ENCODE data around the gene S100A10. TPM values are rescaled to one million over a fixed set of nuclear protein-coding genes. Genes with fewer than 3 reads are reported as not detected.

S100A10 gene
- total RNA-seq, 3 donors from 2014 or later (not counting 1 experiment from before 2014, with no cell fraction given) = 142 to 200 (median 183) TPM

DNA sequence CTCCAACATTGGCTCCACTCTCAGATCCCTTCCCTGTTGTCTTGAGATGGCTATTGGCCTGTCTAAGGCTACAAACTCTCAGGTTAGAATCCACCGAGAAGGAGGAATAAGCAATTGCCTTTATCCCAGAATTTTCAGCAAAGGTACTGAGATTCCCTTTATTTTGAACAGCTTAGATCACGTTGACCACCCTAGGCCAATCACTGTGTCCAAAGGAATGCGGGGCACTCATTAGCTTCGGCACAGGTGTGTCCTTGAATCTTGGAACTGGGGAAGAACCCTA, 36.2 kb upstream of the S100A10 start:
- H3K36me3 Mint-ChIP-seq = peaks cover 7% of the 10 kb centered on the region
- H3K9me3 Mint-ChIP-seq = no peaks in the 10 kb centered on the region
- intact Hi-C loops (cut with micrococcal nuclease) = no loop called here
- no peak overlapping the region for H3K4me3 Mint-ChIP-seq
- Histone ChIP-seq H3K4me1 (ENCODE audit: control insufficient read depth, insufficient read depth, low read length) (peaks cover 14% of the 10 kb centered on the region), H3K27me3 (ENCODE audit: control insufficient read depth, insufficient read depth, low read length) (no peaks in the 10 kb centered on the region), H3K27ac (ENCODE audit: low read length) (no peak overlapping the region), H3K4me3 (ENCODE audit: low read length) (no peak overlapping the region), H3K36me3 (ENCODE audit: control insufficient read depth, insufficient read depth, low read length) (peaks cover 31% of the 10 kb centered on the region), H3K9me3 (ENCODE audit: control insufficient read depth, insufficient read depth, low read length) (no peaks in the 10 kb centered on the region)
- no peak overlapping the region for H3K27ac Mint-ChIP-seq
- ATAC-seq (no peak), DNase-seq (no peak)
- peaks cover 12 to 14% of the 10 kb centered on the region in 2 donors for H3K4me1 Mint-ChIP-seq
- TF ChIP-seq, protein P1, sequence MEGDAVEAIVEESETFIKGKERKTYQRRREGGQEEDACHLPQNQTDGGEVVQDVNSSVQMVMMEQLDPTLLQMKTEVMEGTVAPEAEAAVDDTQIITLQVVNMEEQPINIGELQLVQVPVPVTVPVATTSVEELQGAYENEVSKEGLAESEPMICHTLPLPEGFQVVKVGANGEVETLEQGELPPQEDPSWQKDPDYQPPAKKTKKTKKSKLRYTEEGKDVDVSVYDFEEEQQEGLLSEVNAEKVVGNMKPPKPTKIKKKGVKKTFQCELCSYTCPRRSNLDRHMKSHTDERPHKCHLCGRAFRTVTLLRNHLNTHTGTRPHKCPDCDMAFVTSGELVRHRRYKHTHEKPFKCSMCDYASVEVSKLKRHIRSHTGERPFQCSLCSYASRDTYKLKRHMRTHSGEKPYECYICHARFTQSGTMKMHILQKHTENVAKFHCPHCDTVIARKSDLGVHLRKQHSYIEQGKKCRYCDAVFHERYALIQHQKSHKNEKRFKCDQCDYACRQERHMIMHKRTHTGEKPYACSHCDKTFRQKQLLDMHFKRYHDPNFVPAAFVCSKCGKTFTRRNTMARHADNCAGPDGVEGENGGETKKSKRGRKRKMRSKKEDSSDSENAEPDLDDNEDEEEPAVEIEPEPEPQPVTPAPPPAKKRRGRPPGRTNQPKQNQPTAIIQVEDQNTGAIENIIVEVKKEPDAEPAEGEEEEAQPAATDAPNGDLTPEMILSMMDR (IDR thresholded peaks at IDR 0.05) = no peak
- peaks cover 0 to 2% of the 10 kb centered on the region in 2 donors for H3K27me3 Mint-ChIP-seq (ENCODE audit: low read depth in 2 of 2)
- 90% methylated on average over 4 of the region's 4 CpGs for WGBS (ENCODE audit: insufficient coverage)

- DNase-seq (no peak), ATAC-seq (no peak)
- no peak overlapping the region for H3K4me3 ChIP-seq (ENCODE audit: low read length)
- WGBS (ENCODE audit: insufficient coverage) = 89% methylated on average over 6 of the region's 8 CpGs
- Mint-ChIP-seq H3K27me3 (ENCODE audit: low read depth in 2 of 2) (peaks cover 0 to 2% of the 10 kb centered on the region in 2 donors), H3K36me3 (peaks cover 7% of the 10 kb centered on the region), H3K9me3 (no peaks in the 10 kb centered on the region), H3K4me3 (no peak overlapping the region), H3K27ac (no peak overlapping the region), H3K4me1 (peaks cover 7 to 10% of the 10 kb centered on the region in 2 donors)
- peaks cover 8% of the 10 kb centered on the region for H3K4me1 ChIP-seq (ENCODE audit: control insufficient read depth, insufficient read depth, low read length)
- H3K9me3 ChIP-seq (ENCODE audit: control insufficient read depth, insufficient read depth, low read length) = no peaks in the 10 kb centered on the region
- TF ChIP-seq, protein P1 (IDR thresholded peaks at IDR 0.05) = no peak
- H3K36me3 ChIP-seq (ENCODE audit: control insufficient read depth, insufficient read depth, low read length) = peaks cover 31% of the 10 kb centered on the region
- H3K27me3 ChIP-seq (ENCODE audit: control insufficient read depth, insufficient read depth, low read length) = no peaks in the 10 kb centered on the region
- intact Hi-C loops (cut with micrococcal nuclease) = no loop called here
- no peak overlapping the region for H3K27ac ChIP-seq (ENCODE audit: low read length)
Observed at GRCh38 chr1:152029144-152029928, 35.7 kb upstream of the S100A10 start.

DNA sequence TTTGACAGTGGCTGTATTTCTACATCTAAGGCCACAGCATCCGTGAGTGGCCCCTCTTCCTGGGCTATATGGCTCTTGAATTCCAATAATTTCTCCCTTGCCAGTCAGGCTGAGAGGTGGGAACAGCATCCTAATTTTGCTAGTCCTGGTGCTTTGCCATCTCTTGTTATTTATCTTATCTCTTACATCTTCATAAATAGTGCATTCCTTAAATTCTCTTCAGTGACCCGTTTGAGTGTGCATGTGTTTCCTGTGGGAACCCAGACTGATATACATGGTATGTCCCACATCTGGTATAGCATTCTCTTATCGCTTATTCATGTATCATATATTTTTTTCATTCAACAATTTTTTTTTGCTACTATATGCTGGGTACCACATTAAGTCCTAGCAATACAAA, 33.2 kb upstream of the S100A10 start:
- H3K27me3 ChIP-seq (ENCODE audit: control insufficient read depth, insufficient read depth, low read length) = no peaks in the 10 kb centered on the region
- peaks cover 3% of the 10 kb centered on the region for H3K36me3 Mint-ChIP-seq
- no peak for DNase-seq
- peaks cover 12% of the 10 kb centered on the region for H3K36me3 ChIP-seq (ENCODE audit: control insufficient read depth, insufficient read depth, low read length)
- intact Hi-C loops (cut with micrococcal nuclease) = no loop called here
- H3K9me3 Mint-ChIP-seq = no peaks in the 10 kb centered on the region
- H3K4me1 Mint-ChIP-seq = peaks cover 4% of the 10 kb centered on the region in 2 donors
- no peak overlapping the region for H3K27ac ChIP-seq (ENCODE audit: low read length)
- no peak overlapping the region for H3K27ac Mint-ChIP-seq
- peaks cover 0 to 2% of the 10 kb centered on the region in 2 donors for H3K27me3 Mint-ChIP-seq (ENCODE audit: low read depth in 2 of 2)
- no peak for ATAC-seq
- no peaks in the 10 kb centered on the region for H3K4me1 ChIP-seq (ENCODE audit: control insufficient read depth, insufficient read depth, low read length)
- TF ChIP-seq, protein P1 (IDR thresholded peaks at IDR 0.05) = no peak
- 64% methylated on average over 3 of the region's 3 CpGs for WGBS (ENCODE audit: insufficient coverage)
- H3K4me3 ChIP-seq (ENCODE audit: low read length) = no peak overlapping the region
- H3K4me3 Mint-ChIP-seq = no peak overlapping the region
- no peaks in the 10 kb centered on the region for H3K9me3 ChIP-seq (ENCODE audit: control insufficient read depth, insufficient read depth, low read length)

DNA sequence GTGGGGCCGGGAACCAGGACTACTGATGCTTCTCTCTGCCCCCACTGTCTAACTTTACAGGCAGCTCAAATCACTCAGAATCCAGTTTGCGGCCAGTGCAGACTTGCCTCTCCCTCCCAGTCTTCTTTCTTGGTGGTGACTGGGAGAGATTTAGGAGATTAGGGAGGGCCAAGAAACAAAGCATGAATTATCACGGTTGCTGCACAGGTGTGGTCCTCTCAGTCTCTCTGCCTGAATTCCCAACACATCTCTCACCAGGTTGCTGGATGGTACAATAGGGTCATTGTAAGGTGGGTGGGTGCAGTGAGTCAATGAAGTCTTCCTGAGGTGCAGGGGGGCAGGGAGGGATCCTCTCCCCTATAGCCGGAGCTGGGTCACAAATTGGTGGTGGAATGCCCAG, 30.6 kb upstream of the S100A10 start:
- 95% methylated on average over 3 of the region's 4 CpGs for WGBS (ENCODE audit: insufficient coverage)
- H3K27me3 ChIP-seq (ENCODE audit: control insufficient read depth, insufficient read depth, low read length) = no peaks in the 10 kb centered on the region
- TF ChIP-seq, protein P1 (IDR thresholded peaks at IDR 0.05) = no peak
- no peak overlapping the region for H3K27ac ChIP-seq (ENCODE audit: low read length)
- Mint-ChIP-seq H3K4me1 (peaks cover 1 to 2% of the 10 kb centered on the region in 2 donors), H3K4me3 (no peak overlapping the region), H3K27ac (no peak overlapping the region), H3K27me3 (ENCODE audit: low read depth in 2 of 2) (peaks cover 0 to 5% of the 10 kb centered on the region in 2 donors), H3K36me3 (no peaks in the 10 kb centered on the region), H3K9me3 (no peaks in the 10 kb centered on the region)
- intact Hi-C loops (cut with micrococcal nuclease) = no loop called here
- no peak for ATAC-seq
- no peaks in the 10 kb centered on the region for H3K9me3 ChIP-seq (ENCODE audit: control insufficient read depth, insufficient read depth, low read length)
- H3K4me1 ChIP-seq (ENCODE audit: control insufficient read depth, insufficient read depth, low read length) = no peaks in the 10 kb centered on the region
- no peak for DNase-seq
- no peaks in the 10 kb centered on the region for H3K36me3 ChIP-seq (ENCODE audit: control insufficient read depth, insufficient read depth, low read length)
- no peak overlapping the region for H3K4me3 ChIP-seq (ENCODE audit: low read length)

Data from natural killer cell (primary cell).